ENCODE results near the gene WASHC4. TPM values are rescaled to one million over a fixed set of nuclear protein-coding genes. Genes with fewer than 3 reads are reported as not detected.
A peak's percentile ranks its signal among the peaks of the same experiment; 100 is the strongest.

WASHC4 gene
- total RNA-seq, 3 donors from 2014 or later: 34.2 to 50.4 (median 34.7) TPM

- DNase-seq (peak in 2 of 3 donors; percentile 64 to 82), ATAC-seq (peak; percentile 94)
- Histone ChIP-seq H3K36me3 (ENCODE audit: low read depth) (no peaks in the 10 kb centered on the region), H3K9me3 (no peaks in the 10 kb centered on the region), H3K4me3 (no peak overlapping the region), H3K4me1 (ENCODE audit: low read depth) (no peaks in the 10 kb centered on the region)
- intact Hi-C loops (cut with DNase I, micrococcal nuclease): no loop called here
- TF ChIP-seq CTCF (IDR thresholded peaks at IDR 0.05): no peak
Observed at GRCh38 chr12:105205322-105206048, 98.0 kb downstream of the WASHC4 start.

- H3K36me3 ChIP-seq (ENCODE audit: low read depth): no peaks in the 10 kb centered on the region
- DNase-seq: no peak
Observed at GRCh38 chr12:105206686-105207374, 99.3 kb downstream of the WASHC4 start.

GRCh38 chr12:105209091-105209490, 101.6 kb downstream of the WASHC4 start:
- no peak overlapping the region for H3K4me3 ChIP-seq
- intact Hi-C loops (cut with DNase I, micrococcal nuclease): no loop called here
- ATAC-seq (no peak), DNase-seq (no peak)
- TF ChIP-seq CTCF (IDR thresholded peaks at IDR 0.05): no peak
- H3K36me3 ChIP-seq (ENCODE audit: low read depth): no peaks in the 10 kb centered on the region
- H3K9me3 ChIP-seq: no peaks in the 10 kb centered on the region
- H3K4me1 ChIP-seq (ENCODE audit: low read depth): peaks cover 5% of the 10 kb centered on the region

More at GRCh38 chr12:105206686-105207374, 99.3 kb downstream of the WASHC4 start:
- no peaks in the 10 kb centered on the region for H3K4me1 ChIP-seq (ENCODE audit: low read depth)
- TF ChIP-seq CTCF (IDR thresholded peaks at IDR 0.05): no peak
- no peak overlapping the region for H3K4me3 ChIP-seq
- H3K9me3 ChIP-seq: no peaks in the 10 kb centered on the region
- no peak for ATAC-seq
- intact Hi-C loops (cut with DNase I, micrococcal nuclease): no loop called here

GRCh38 chr12:105212438-105212837, 104.9 kb downstream of the WASHC4 start:
- no peak for TF ChIP-seq CTCF (IDR thresholded peaks at IDR 0.05)
- Histone ChIP-seq H3K9me3 (no peaks in the 10 kb centered on the region), H3K4me3 (no peak overlapping the region), H3K36me3 (ENCODE audit: low read depth) (peaks cover 4% of the 10 kb centered on the region), H3K4me1 (ENCODE audit: low read depth) (peaks cover 16% of the 10 kb centered on the region)
- intact Hi-C loops (cut with DNase I, micrococcal nuclease): no loop called here
- ATAC-seq (no peak), DNase-seq (no peak)

- no peak overlapping the region for H3K4me3 ChIP-seq
- ATAC-seq (peak; percentile 50), DNase-seq (no peak)
- intact Hi-C loops (cut with DNase I, micrococcal nuclease): no loop called here
- peaks cover 4% of the 10 kb centered on the region for H3K36me3 ChIP-seq (ENCODE audit: low read depth)
- no peak for TF ChIP-seq CTCF (IDR thresholded peaks at IDR 0.05)
- peaks cover 16% of the 10 kb centered on the region for H3K4me1 ChIP-seq (ENCODE audit: low read depth)
- no peaks in the 10 kb centered on the region for H3K9me3 ChIP-seq
Observed at GRCh38 chr12:105214148-105214547, 106.6 kb downstream of the WASHC4 start.

Data from mucosa of descending colon (tissue), 3 donors.